GM12865 (cell line): Measurements from ENCODE around the gene PDGFA.

Experiments used
- DNase-seq: peaks from one replicate; pipeline ENCODE4 v3.0.0; 2010; ENCODE audit warnings: low read depth
- H3K4me3 ChIP-seq: 2 replicates; pipeline ENCODE4 v1.5.1; 2011; ENCODE audit warnings: mild to moderate bottlenecking, low read depth, low read length, control low read depth
- TF ChIP-seq, protein P1 (sequence below): IDR thresholded peaks from 2 replicates; pipeline ENCODE4 v1.5.1; 2011; ENCODE audit warnings: low read length, control low read depth, low read depth, inconsistent platforms; ENCODE audit not compliant: insufficient read depth; ENCODE audit errors: missing control alignments

The PDGFA gene

DNA sequence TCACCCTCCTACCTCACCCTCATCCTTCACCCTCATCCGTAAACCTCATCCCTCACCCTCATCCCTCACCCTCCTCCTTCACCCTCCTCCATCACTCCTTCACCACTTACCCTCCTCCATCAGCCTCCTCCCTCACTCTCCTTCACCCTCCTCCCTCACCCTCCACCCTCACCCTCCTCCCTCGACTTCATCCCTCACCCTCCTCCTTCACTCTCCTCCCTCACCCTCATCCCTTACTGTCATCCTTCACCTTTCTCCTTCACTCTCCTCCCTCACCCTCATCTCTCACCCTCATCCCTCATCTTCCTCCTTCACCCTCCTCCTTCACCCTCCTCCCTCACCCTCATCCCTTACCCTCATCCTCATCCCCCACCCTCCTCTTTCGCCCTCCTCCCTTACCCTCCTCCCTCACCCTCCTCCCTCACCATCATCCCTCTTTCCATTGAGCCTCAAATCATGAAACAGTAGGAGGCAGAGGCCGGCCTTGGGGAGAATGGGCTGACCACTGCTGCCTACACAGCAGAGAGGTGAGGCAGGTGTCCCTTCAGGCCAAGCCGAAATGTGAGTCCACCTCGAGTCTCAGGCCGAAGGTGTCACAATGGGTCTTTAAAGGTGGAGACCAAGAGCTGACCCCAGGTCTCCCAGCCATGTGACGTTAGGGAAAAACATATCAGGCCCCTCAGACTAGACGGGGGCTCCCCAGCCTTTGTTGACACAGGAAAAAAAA is 53.0 kb downstream of the PDGFA start:
- TF ChIP-seq, protein P1, sequence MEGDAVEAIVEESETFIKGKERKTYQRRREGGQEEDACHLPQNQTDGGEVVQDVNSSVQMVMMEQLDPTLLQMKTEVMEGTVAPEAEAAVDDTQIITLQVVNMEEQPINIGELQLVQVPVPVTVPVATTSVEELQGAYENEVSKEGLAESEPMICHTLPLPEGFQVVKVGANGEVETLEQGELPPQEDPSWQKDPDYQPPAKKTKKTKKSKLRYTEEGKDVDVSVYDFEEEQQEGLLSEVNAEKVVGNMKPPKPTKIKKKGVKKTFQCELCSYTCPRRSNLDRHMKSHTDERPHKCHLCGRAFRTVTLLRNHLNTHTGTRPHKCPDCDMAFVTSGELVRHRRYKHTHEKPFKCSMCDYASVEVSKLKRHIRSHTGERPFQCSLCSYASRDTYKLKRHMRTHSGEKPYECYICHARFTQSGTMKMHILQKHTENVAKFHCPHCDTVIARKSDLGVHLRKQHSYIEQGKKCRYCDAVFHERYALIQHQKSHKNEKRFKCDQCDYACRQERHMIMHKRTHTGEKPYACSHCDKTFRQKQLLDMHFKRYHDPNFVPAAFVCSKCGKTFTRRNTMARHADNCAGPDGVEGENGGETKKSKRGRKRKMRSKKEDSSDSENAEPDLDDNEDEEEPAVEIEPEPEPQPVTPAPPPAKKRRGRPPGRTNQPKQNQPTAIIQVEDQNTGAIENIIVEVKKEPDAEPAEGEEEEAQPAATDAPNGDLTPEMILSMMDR: no peak
- no peak for DNase-seq
- no peak overlapping the region for H3K4me3 ChIP-seq

DNA sequence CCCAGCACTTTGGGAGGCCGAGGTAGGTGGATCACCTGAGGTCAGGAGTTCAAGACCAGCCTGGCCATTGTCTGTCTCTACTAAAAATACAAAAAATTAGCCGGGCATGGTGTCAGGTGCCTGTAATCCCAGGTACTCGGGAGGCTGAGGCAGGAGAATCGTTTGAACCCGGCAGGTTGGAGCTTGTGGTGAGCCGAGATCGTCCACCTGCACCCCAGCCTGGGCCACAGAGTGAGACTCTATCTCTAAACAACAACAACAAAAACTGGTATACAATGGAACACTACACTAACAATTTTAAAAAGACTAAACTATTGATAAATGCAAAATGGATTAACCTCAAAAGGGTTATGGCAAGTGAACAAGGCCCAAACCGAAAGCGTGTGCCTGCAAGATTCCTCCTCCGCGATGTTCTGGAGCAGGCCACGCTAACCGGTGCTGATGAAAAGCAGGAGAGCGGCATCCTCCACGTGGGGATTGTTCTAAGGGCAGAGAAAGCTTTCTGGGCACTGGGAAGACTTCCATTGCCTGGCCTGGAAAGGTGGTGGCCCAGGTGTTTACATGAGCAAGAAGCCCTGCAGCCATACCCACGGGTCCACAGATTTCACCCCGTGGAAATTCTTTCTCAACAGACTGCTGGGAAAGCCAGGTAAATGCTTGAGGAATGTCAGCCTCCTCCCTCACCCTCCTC is 53.8 kb downstream of the PDGFA start:
- H3K4me3 ChIP-seq: no peak overlapping the region
- DNase-seq: no peak
- TF ChIP-seq, protein P1: no peak

DNA sequence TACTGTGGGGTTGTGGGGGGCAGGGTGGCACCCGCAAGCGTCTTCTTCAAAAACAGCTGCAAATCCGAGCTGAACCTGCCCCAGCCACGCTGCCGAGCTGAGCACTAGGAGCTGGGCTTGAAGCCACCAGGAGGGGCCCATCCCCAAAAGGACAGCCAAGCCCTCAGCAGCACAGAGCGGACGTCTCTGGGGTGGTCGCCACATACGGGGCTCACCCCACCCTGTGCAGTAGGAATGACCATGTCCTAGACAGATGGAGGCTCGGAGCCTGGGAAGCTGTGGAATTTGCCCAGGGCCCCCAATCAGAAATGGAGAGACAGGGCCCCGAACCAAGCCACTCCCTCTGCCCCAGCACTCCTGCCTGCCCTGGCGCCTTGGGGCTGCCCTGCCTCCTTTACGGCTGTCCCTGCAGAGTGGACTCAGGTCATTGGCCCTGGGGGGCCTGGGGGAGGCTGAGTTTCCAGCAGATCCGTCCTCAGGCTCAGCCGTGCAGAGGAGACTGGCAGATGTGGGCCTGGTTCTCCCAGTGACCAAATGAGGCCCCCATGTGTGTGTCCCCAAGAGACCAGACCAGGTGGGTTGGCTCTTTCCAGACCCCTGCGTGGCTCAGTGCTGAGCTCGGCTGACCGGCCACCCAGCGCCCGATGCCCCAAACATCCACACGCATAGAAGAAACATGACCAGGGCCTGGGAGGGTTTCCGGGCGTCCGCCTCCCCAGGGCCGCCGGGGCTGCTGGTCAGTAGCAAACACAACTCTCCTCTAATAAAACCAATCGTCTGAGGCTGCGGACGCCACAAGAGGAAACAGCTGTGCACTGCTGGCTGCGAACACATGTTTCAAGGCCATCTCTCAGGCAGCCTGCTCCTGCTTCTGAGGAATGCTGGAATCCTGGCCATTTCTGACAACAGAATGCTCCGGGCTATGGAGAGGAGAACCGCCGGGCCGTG is 54.9 kb downstream of the PDGFA start:
- H3K4me3 ChIP-seq: no peak overlapping the region
- TF ChIP-seq, protein P1: no peak
- DNase-seq: no peak

DNA sequence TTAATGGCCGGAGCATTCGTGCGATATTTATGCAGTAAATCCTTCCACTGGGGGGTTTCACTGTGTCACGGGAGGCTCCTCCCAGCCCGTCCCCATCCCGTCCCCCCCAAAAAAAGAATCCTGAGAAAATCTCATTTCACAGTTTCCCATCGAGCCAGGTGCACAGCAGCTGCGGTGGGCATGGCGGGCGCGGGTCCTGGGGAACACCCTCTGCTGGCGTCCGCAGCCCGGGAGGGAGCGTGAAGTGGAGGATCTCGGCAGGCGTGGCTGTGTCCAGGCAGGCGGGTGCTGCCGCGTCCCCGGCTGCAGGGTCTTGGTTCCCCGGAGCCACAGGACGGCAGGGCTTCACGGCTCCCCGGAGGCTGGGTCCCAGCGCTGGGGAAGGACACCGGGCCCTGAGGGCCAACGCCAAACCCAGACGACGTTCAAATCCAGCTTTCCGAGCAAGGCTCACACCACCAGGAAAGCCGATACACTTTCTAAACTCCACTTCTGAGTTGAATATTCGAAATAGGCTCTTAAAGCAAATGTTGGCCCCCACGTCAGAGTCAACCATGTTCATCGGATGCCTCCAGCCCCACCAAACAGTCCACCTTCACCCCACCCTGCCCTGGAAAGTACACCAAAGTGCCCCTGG is 55.7 kb downstream of the PDGFA start:
- H3K4me3 ChIP-seq: no peak overlapping the region
- DNase-seq: no peak
- TF ChIP-seq, protein P1: no peak

DNA sequence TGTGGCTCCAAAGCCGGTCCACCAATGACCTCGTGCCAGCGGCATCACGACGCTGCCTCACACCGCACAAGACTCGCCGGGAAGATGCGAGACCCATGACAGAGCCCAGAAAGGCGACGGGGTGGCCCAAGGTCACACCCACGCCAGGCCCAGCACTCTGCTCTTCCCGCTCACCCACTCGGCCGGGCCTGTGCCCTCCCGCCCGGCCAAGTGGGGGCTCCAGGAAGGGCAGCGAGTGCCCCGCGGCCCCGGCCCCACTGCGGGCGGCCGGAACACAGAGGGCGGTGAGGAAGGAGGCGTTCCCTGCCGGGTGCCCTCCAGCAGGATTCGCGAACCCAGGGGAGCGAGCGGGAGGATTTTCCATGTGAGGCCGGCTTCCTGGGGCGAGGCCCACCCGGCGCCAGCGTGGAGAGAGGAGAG is 56.3 kb downstream of the PDGFA start:
- DNase-seq: no peak
- TF ChIP-seq, protein P1: no peak
- H3K4me3 ChIP-seq: no peak overlapping the region

DNA sequence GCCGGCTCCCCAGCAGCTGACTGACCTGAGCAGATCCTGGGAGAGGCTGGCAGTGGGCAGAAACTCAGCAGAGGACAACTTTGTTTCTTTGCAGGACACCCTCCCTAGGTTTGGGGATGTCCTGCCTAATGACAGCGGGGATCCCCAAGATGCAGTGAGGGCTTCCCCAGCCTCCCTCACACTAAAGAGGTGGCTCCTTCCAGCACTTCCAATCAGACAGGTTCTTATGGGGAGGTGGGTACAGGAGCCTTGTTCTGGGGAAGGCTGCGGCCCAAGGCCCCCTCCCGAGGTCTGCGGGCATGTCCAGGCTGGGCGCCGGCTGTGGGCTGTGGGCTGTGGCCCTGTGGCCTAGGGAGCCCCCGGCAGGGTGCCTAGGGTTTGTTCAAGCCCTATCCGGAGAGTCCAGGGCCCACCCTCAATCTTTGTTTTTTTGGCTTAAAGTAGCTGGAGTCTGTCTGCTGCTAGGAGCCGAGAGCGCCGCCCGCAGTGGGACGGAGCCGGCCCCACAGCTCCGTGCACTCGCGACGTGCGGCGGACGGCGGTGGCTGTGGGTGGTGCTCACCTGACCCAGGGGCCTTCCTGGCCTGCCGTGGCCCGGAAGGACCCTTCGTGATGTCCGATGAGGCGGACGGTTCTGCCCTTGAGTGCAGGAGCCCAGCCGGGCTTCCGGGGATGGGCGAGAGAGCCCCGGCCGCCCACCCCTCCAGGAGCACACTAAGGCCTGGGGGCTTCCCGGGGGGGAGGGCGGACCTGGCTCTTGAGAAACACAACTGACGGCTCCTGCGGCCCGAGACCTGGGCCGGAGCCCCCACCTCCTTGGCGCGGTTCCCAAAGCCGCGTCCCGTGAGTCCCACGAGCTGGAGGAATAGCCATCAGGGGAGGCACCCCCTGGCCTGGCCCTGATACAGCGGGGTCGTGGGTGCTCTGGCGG is 57.2 kb downstream of the PDGFA start:
- no peak overlapping the region for H3K4me3 ChIP-seq
- DNase-seq: no peak
- TF ChIP-seq, protein P1: no peak
